ENCODE data around the gene TMEM132A.

TMEM132A gene

GRCh38 chr11:60923800-60924109 lies 505 bp upstream of the TMEM132A start:
- Histone ChIP-seq H3K9me3 (ENCODE audit: control insufficient read depth, insufficient read depth, low read length) (no peaks in the 10 kb centered on the region), H3K9ac (ENCODE audit: low read depth, low read length) (no peak overlapping the region), H3K27ac (ENCODE audit: low read depth, low read length) (no peak overlapping the region), H3K4me1 (ENCODE audit: control insufficient read depth, insufficient read depth, low read length) (peaks cover 9% of the 10 kb centered on the region), H3K36me3 (ENCODE audit: control insufficient read depth, insufficient read depth, low read length) (peaks cover 52% of the 10 kb centered on the region), H3K4me3 (ENCODE audit: low read depth, low read length) (peak overlapping the region; percentile 72; the same call in 1 of the 2 replicates), H3K27me3 (ENCODE audit: control insufficient read depth, insufficient read depth, low read length) (no peaks in the 10 kb centered on the region; the same call in 1 of the 2 replicates)

- H3K36me3 ChIP-seq (ENCODE audit: control insufficient read depth, insufficient read depth, low read length): peaks cover 59% of the 10 kb centered on the region
- H3K27ac ChIP-seq (ENCODE audit: low read depth, low read length): no peak overlapping the region
- H3K4me3 ChIP-seq (ENCODE audit: low read depth, low read length): peak overlapping the region; percentile 72
- no peaks in the 10 kb centered on the region; the same call in 1 of the 2 replicates for H3K27me3 ChIP-seq (ENCODE audit: control insufficient read depth, insufficient read depth, low read length)
- no peaks in the 10 kb centered on the region for H3K9me3 ChIP-seq (ENCODE audit: control insufficient read depth, insufficient read depth, low read length)
- H3K9ac ChIP-seq (ENCODE audit: low read depth, low read length): peak overlapping the region; percentile 36
- peaks cover 9% of the 10 kb centered on the region for H3K4me1 ChIP-seq (ENCODE audit: control insufficient read depth, insufficient read depth, low read length)
Observed at GRCh38 chr11:60924906-60925853, 920 bp downstream of the TMEM132A start.

- Histone ChIP-seq H3K27ac (ENCODE audit: low read depth, low read length) (no peak overlapping the region), H3K9me3 (ENCODE audit: control insufficient read depth, insufficient read depth, low read length) (no peaks in the 10 kb centered on the region), H3K36me3 (ENCODE audit: control insufficient read depth, insufficient read depth, low read length) (peaks cover 59% of the 10 kb centered on the region), H3K27me3 (ENCODE audit: control insufficient read depth, insufficient read depth, low read length) (no peaks in the 10 kb centered on the region; the same call in 1 of the 2 replicates), H3K4me1 (ENCODE audit: control insufficient read depth, insufficient read depth, low read length) (peaks cover 9% of the 10 kb centered on the region), H3K4me3 (ENCODE audit: low read depth, low read length) (peak overlapping the region; percentile 72), H3K9ac (ENCODE audit: low read depth, low read length) (no peak overlapping the region)
Observed at GRCh38 chr11:60925868-60926267, 1.6 kb downstream of the TMEM132A start.

- peaks cover 9% of the 10 kb centered on the region for H3K4me1 ChIP-seq (ENCODE audit: control insufficient read depth, insufficient read depth, low read length)
- no peak overlapping the region for H3K27ac ChIP-seq (ENCODE audit: low read depth, low read length)
- no peaks in the 10 kb centered on the region for H3K9me3 ChIP-seq (ENCODE audit: control insufficient read depth, insufficient read depth, low read length)
- no peak overlapping the region for H3K4me3 ChIP-seq (ENCODE audit: low read depth, low read length)
- no peak overlapping the region for H3K9ac ChIP-seq (ENCODE audit: low read depth, low read length)
- no peaks in the 10 kb centered on the region; the same call in 1 of the 2 replicates for H3K27me3 ChIP-seq (ENCODE audit: control insufficient read depth, insufficient read depth, low read length)
- H3K36me3 ChIP-seq (ENCODE audit: control insufficient read depth, insufficient read depth, low read length): peaks cover 59% of the 10 kb centered on the region
Observed at GRCh38 chr11:60926500-60926899, 2.2 kb downstream of the TMEM132A start.

GRCh38 chr11:60927061-60927592 lies 2.9 kb downstream of the TMEM132A start:
- Histone ChIP-seq H3K4me3 (ENCODE audit: low read depth, low read length) (no peak overlapping the region), H3K27ac (ENCODE audit: low read depth, low read length) (no peak overlapping the region), H3K36me3 (ENCODE audit: control insufficient read depth, insufficient read depth, low read length) (peaks cover 60% of the 10 kb centered on the region), H3K9ac (ENCODE audit: low read depth, low read length) (no peak overlapping the region), H3K4me1 (ENCODE audit: control insufficient read depth, insufficient read depth, low read length) (peaks cover 10% of the 10 kb centered on the region), H3K27me3 (ENCODE audit: control insufficient read depth, insufficient read depth, low read length) (no peaks in the 10 kb centered on the region; the same call in 1 of the 2 replicates), H3K9me3 (ENCODE audit: control insufficient read depth, insufficient read depth, low read length) (no peaks in the 10 kb centered on the region)

GRCh38 chr11:60927600-60927999 lies 3.3 kb downstream of the TMEM132A start:
- peaks cover 14% of the 10 kb centered on the region for H3K4me1 ChIP-seq (ENCODE audit: control insufficient read depth, insufficient read depth, low read length)
- H3K27me3 ChIP-seq (ENCODE audit: control insufficient read depth, insufficient read depth, low read length): no peaks in the 10 kb centered on the region; the same call in 1 of the 2 replicates
- H3K4me3 ChIP-seq (ENCODE audit: low read depth, low read length): no peak overlapping the region
- H3K9ac ChIP-seq (ENCODE audit: low read depth, low read length): no peak overlapping the region
- peaks cover 61% of the 10 kb centered on the region for H3K36me3 ChIP-seq (ENCODE audit: control insufficient read depth, insufficient read depth, low read length)
- no peak overlapping the region for H3K27ac ChIP-seq (ENCODE audit: low read depth, low read length)
- H3K9me3 ChIP-seq (ENCODE audit: control insufficient read depth, insufficient read depth, low read length): no peaks in the 10 kb centered on the region

- no peak overlapping the region for H3K4me3 ChIP-seq (ENCODE audit: low read depth, low read length)
- H3K4me1 ChIP-seq (ENCODE audit: control insufficient read depth, insufficient read depth, low read length): peaks cover 18% of the 10 kb centered on the region
- H3K9me3 ChIP-seq (ENCODE audit: control insufficient read depth, insufficient read depth, low read length): no peaks in the 10 kb centered on the region
- no peak overlapping the region for H3K9ac ChIP-seq (ENCODE audit: low read depth, low read length)
- H3K36me3 ChIP-seq (ENCODE audit: control insufficient read depth, insufficient read depth, low read length): peaks cover 64% of the 10 kb centered on the region
- no peaks in the 10 kb centered on the region; the same call in 1 of the 2 replicates for H3K27me3 ChIP-seq (ENCODE audit: control insufficient read depth, insufficient read depth, low read length)
- H3K27ac ChIP-seq (ENCODE audit: low read depth, low read length): no peak overlapping the region
Observed at GRCh38 chr11:60928563-60929001, 4.3 kb downstream of the TMEM132A start.

- Histone ChIP-seq H3K27ac (ENCODE audit: low read depth, low read length) (no peak overlapping the region), H3K9me3 (ENCODE audit: control insufficient read depth, insufficient read depth, low read length) (no peaks in the 10 kb centered on the region), H3K9ac (ENCODE audit: low read depth, low read length) (no peak overlapping the region), H3K36me3 (ENCODE audit: control insufficient read depth, insufficient read depth, low read length) (peaks cover 69% of the 10 kb centered on the region), H3K4me1 (ENCODE audit: control insufficient read depth, insufficient read depth, low read length) (peaks cover 15% of the 10 kb centered on the region), H3K27me3 (ENCODE audit: control insufficient read depth, insufficient read depth, low read length) (no peaks in the 10 kb centered on the region; the same call in 1 of the 2 replicates), H3K4me3 (ENCODE audit: low read depth, low read length) (no peak overlapping the region)
Observed at GRCh38 chr11:60929764-60930163, 5.5 kb downstream of the TMEM132A start.

- no peak overlapping the region for H3K9ac ChIP-seq (ENCODE audit: low read depth, low read length)
- H3K27ac ChIP-seq (ENCODE audit: low read depth, low read length): no peak overlapping the region
- H3K4me1 ChIP-seq (ENCODE audit: control insufficient read depth, insufficient read depth, low read length): peaks cover 12% of the 10 kb centered on the region
- no peak overlapping the region for H3K4me3 ChIP-seq (ENCODE audit: low read depth, low read length)
- H3K9me3 ChIP-seq (ENCODE audit: control insufficient read depth, insufficient read depth, low read length): no peaks in the 10 kb centered on the region
- peaks cover 75% of the 10 kb centered on the region for H3K36me3 ChIP-seq (ENCODE audit: control insufficient read depth, insufficient read depth, low read length)
- H3K27me3 ChIP-seq (ENCODE audit: control insufficient read depth, insufficient read depth, low read length): no peaks in the 10 kb centered on the region; the same call in 1 of the 2 replicates
Observed at GRCh38 chr11:60930394-60930793, 6.1 kb downstream of the TMEM132A start.

- Histone ChIP-seq H3K9ac (ENCODE audit: low read depth, low read length) (no peak overlapping the region), H3K4me1 (ENCODE audit: control insufficient read depth, insufficient read depth, low read length) (peaks cover 8% of the 10 kb centered on the region; the same call in 1 of the 2 replicates), H3K4me3 (ENCODE audit: low read depth, low read length) (no peak overlapping the region), H3K27ac (ENCODE audit: low read depth, low read length) (peak overlapping the region; percentile 86), H3K9me3 (ENCODE audit: control insufficient read depth, insufficient read depth, low read length) (no peaks in the 10 kb centered on the region), H3K36me3 (ENCODE audit: control insufficient read depth, insufficient read depth, low read length) (peaks cover 82% of the 10 kb centered on the region), H3K27me3 (ENCODE audit: control insufficient read depth, insufficient read depth, low read length) (no peaks in the 10 kb centered on the region)
Observed at GRCh38 chr11:60931917-60932316, 7.7 kb downstream of the TMEM132A start.
